K562 (cell line): ENCODE measurements around the gene HBP1. TPM values are rescaled to one million over a fixed set of nuclear protein-coding genes. Genes with fewer than 3 reads are reported as not detected.

Source experiments
- CBX8 ChIP-seq: fragments of 200-600 bp; sonication (generic); IDR thresholded peaks from 2 replicates; pipeline ENCODE4 v1.6.1; 2012; ENCODE audit warnings: borderline replicate concordance, mixed run types, low read depth, mild to moderate bottlenecking, moderate library complexity, mixed read lengths, low read length, control low read depth, inconsistent platforms; ENCODE audit not compliant: poor library complexity, severe bottlenecking; ENCODE audit errors: extremely low read depth
- CLOCK ChIP-seq: fragments of 250-450 bp; sonication (Bioruptor Pico); IDR thresholded peaks from 2 replicates; pipeline ENCODE4 v1.4.0; 2020; ENCODE audit warnings: mild to moderate bottlenecking, moderate library complexity, borderline replicate concordance
- CREM ChIP-seq: IDR thresholded peaks from 2 replicates; pipeline ENCODE4 v1.6.1; 2014; ENCODE audit warnings: antibody characterized with exemption, low read depth
- CTBP1 ChIP-seq: fragments of 450-650 bp; IDR thresholded peaks from 2 replicates; pipeline ENCODE4 v1.6.1; 2016; ENCODE audit warnings: borderline replicate concordance
- CXXC5 ChIP-seq: fragments of 250-450 bp; sonication (Bioruptor Pico); IDR thresholded peaks from 2 replicates; pipeline ENCODE4 v1.8.0; 2022; ENCODE audit warnings: inconsistent platforms, mild to moderate bottlenecking, moderate library complexity
- FOXM1 ChIP-seq, 2 experiments: fragments of 450-650 bp in 1 of 2; sonication (generic) in 1 of 2; formaldehyde crosslinking in 1 of 2; IDR thresholded peaks; 2 replicates each; pipeline versions ENCODE4 v1.6.1 to v1.9.0; 2017 to 2022; ENCODE audit warnings: low read depth in 2 of 2, mild to moderate bottlenecking in 2 of 2, missing genetic modification reagents in 1 of 2, moderate library complexity in 1 of 2
- ILK ChIP-seq: fragments of 450-650 bp; IDR thresholded peaks from 2 replicates; pipeline ENCODE4 v1.6.1; 2016; ENCODE audit warnings: missing genetic modification characterization, low read depth, mild to moderate bottlenecking, missing compliant biosample characterization, moderate library complexity, borderline replicate concordance
- POLR2AphosphoS2 ChIP-seq: IDR thresholded peaks from 2 replicates; pipeline ENCODE4 v1.6.1; 2012; ENCODE audit warnings: low read length, improper control_type of control experiment
- SMAD4 ChIP-seq: fragments of 250-450 bp; sonication (Bioruptor Pico); conservative IDR thresholded peaks from 2 replicates; pipeline ENCODE4 v1.8.0; 2021; ENCODE audit warnings: inconsistent platforms, mild to moderate bottlenecking, moderate library complexity
- SMC3 ChIP-seq: conservative IDR thresholded peaks from 2 replicates; pipeline ENCODE4 v1.6.1; 2011; ENCODE audit warnings: low read depth, low read length, improper control_type of control experiment; ENCODE audit not compliant: insufficient read depth
- TCF7L2 ChIP-seq: fragments of 150-350 bp; IDR thresholded peaks from 2 replicates; pipeline ENCODE4 v1.6.1; 2016; ENCODE audit warnings: low read depth, mild to moderate bottlenecking, low read length, moderate library complexity
- ZBTB1 ChIP-seq: sonication (generic); formaldehyde crosslinking; IDR thresholded peaks from 2 replicates; pipeline ENCODE4 v1.8.1; 2023; ENCODE audit warnings: missing genetic modification reagents, low read depth, mild to moderate bottlenecking, borderline replicate concordance
- ZNF121 ChIP-seq: sonication (generic); formaldehyde crosslinking; conservative IDR thresholded peaks from 2 replicates; pipeline ENCODE4 v1.8.0; 2022; ENCODE audit warnings: missing genetic modification reagents
- ZNF23 ChIP-seq: fragments of 250-450 bp; sonication (Bioruptor Pico); IDR thresholded peaks from 2 replicates; pipeline ENCODE4 v1.4.0; 2020; ENCODE audit warnings: mild to moderate bottlenecking
- ZNF41 ChIP-seq: fragments of 250-450 bp; sonication (Bioruptor Pico); conservative IDR thresholded peaks from 2 replicates; pipeline ENCODE4 v1.4.0; 2020; ENCODE audit warnings: mild to moderate bottlenecking
- ZNF511 ChIP-seq: sonication (generic); formaldehyde crosslinking; IDR thresholded peaks from 2 replicates; pipeline ENCODE4 v1.8.0; 2022; ENCODE audit warnings: mild to moderate bottlenecking, missing genetic modification reagents
- ZNF609 ChIP-seq: sonication (generic); formaldehyde crosslinking; IDR thresholded peaks from 2 replicates; pipeline ENCODE4 v1.8.1; 2023; ENCODE audit warnings: missing genetic modification reagents, mild to moderate bottlenecking, borderline replicate concordance
- ZNF785 ChIP-seq: fragments of 250-450 bp; sonication (Bioruptor Pico); IDR thresholded peaks from 2 replicates; pipeline ENCODE4 v1.4.0; 2020; ENCODE audit warnings: mild to moderate bottlenecking
- polyA plus RNA-seq, 8 experiments: library from polyadenylated mRNA; depleted of rRNA in 4 of 8; stranded (reverse) in 5 of 8; unstranded in 3 of 8; fragments of >200 nt; fragmentation: Nextera tagmentation in 2 of 8; fragmentation: Illumina TruSeq in 1 of 8; extraction: Ambion mirVana in 2 of 8; extraction: Trizol in 1 of 8; gene quantifications; 2 replicates each; pipeline versions ENCODE4 v1.2.1 to v1.2.3, GENCODE V29; 2011 to 2014; ENCODE audit warnings: inconsistent platforms in 1 of 8, missing spikeins in 1 of 8
- total RNA-seq, 7 experiments: library from RNA; depleted of rRNA in 6 of 7; stranded (reverse); fragments of >200 nt in 6 of 7; fragmentation: Illumina TruSeq in 2 of 7; extraction: Trizol in 2 of 7; gene quantifications; 2 replicates each; pipeline versions ENCODE4 v1.2.1 to v1.2.3, GENCODE V29; 2011 to 2021; ENCODE audit warnings: low replicate concordance in 1 of 7

Gene HBP1
- total and polyA plus RNA-seq, 9 of the 15 experiments (the other 6 are each of a cell fraction or from before 2014, with no cell fraction given) = 18.7 to 59.9 (median 27.0) TPM

- TF ChIP-seq ZNF511 = no peak
- peak; percentile 90; the same call in 1 of the 2 replicates for TF ChIP-seq POLR2AphosphoS2
- no peak for TF ChIP-seq ZNF41 (CRISPR knock-in tag)
- TF ChIP-seq FOXM1 (IDR thresholded peaks at IDR 0.05; ENCODE audit: low read depth) = no peak
- no peak for TF ChIP-seq FOXM1 (CRISPR knock-in tag; IDR thresholded peaks at IDR 0.05; ENCODE audit: low read depth)
- no peak for TF ChIP-seq CTBP1
- TF ChIP-seq ZBTB1 (CRISPR knock-in tag) = no peak
- TF ChIP-seq ILK (tag) = no peak
- TF ChIP-seq SMAD4 (CRISPR knock-in tag) = 0 out of 2 replicates have a peak, but pooled peaks have one; percentile 12
- peak; percentile 83 for TF ChIP-seq SMC3
- TF ChIP-seq ZNF23 (CRISPR knock-in tag) = 0 out of 2 replicates have a peak, but pooled peaks have one; percentile 9
- no peak for TF ChIP-seq CLOCK
- no peak for TF ChIP-seq TCF7L2
- no peak for TF ChIP-seq CBX8
- TF ChIP-seq ZNF785 (CRISPR knock-in tag) = no peak
- no peak for TF ChIP-seq ZNF609 (CRISPR knock-in tag)
- no peak for TF ChIP-seq CREM
- TF ChIP-seq CXXC5 = 0 out of 2 replicates have a peak, but pooled peaks have one; percentile 18
- no peak for TF ChIP-seq ZNF121
Observed at GRCh38 chr7:107201795-107202450, 33.1 kb downstream of the HBP1 start (continued).
